ENCODE measurements around the gene MTHFSD.

MTHFSD gene

DNA sequence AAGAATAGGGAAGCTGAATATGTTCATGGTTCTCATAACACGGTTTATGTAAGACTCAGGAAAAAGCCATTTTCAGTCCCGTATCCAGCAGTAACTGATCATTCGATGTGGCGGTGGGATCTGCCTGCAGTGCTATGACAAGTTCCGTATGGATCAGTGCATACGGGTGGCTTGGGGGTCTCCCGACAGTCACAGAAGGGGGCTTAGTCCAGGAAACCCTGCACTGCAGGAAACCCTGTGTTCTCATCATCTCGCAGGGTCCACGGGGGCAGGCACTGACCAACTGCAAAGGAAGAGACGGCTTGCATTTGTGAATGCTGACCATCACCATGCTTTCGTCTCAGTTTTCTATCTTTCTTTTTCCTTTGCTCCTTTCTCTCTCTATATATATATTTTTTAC lies 7.7 kb downstream of the MTHFSD start:
- Histone ChIP-seq H2AFZ (ENCODE audit: low read depth, low read length) (no peak overlapping the region), H3K9me3 (ENCODE audit: insufficient read depth, low read length, severe bottlenecking) (no peaks in the 10 kb centered on the region), H3K4me3 (ENCODE audit: low read depth in 1 of 2, low read length in 2 of 2) (no peak overlapping the region), H3K79me2 (ENCODE audit: insufficient read depth, low read length) (no peaks in the 10 kb centered on the region), H3K4me2 (ENCODE audit: insufficient read depth, low read length) (no peak overlapping the region), H4K20me1 (ENCODE audit: insufficient read depth, low read length) (no peaks in the 10 kb centered on the region), H3K27ac (ENCODE audit: low read length) (no peak overlapping the region), H3K27me3 (ENCODE audit: insufficient read depth, low read length, poor library complexity) (no peaks in the 10 kb centered on the region), H3K4me1 (ENCODE audit: insufficient read depth, low read length) (no peaks in the 10 kb centered on the region), H3K36me3 (ENCODE audit: insufficient read depth, low read length) (peaks cover 50% of the 10 kb centered on the region), H3K9ac (ENCODE audit: low read depth, low read length) (no peak overlapping the region)
- DNase-seq, result no peak
- TF ChIP-seq, protein P1, sequence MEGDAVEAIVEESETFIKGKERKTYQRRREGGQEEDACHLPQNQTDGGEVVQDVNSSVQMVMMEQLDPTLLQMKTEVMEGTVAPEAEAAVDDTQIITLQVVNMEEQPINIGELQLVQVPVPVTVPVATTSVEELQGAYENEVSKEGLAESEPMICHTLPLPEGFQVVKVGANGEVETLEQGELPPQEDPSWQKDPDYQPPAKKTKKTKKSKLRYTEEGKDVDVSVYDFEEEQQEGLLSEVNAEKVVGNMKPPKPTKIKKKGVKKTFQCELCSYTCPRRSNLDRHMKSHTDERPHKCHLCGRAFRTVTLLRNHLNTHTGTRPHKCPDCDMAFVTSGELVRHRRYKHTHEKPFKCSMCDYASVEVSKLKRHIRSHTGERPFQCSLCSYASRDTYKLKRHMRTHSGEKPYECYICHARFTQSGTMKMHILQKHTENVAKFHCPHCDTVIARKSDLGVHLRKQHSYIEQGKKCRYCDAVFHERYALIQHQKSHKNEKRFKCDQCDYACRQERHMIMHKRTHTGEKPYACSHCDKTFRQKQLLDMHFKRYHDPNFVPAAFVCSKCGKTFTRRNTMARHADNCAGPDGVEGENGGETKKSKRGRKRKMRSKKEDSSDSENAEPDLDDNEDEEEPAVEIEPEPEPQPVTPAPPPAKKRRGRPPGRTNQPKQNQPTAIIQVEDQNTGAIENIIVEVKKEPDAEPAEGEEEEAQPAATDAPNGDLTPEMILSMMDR (IDR thresholded peaks at IDR 0.05; ENCODE audit: borderline replicate concordance, extremely low read depth, low read length, poor library complexity, severe bottlenecking), result no peak
- no peak for TF ChIP-seq EZH2 (IDR thresholded peaks at IDR 0.05; ENCODE audit: borderline replicate concordance, low read depth, low read length, severe bottlenecking)
- ATAC-seq (ENCODE audit: insufficient read depth, low read depth), result no peak

DNA sequence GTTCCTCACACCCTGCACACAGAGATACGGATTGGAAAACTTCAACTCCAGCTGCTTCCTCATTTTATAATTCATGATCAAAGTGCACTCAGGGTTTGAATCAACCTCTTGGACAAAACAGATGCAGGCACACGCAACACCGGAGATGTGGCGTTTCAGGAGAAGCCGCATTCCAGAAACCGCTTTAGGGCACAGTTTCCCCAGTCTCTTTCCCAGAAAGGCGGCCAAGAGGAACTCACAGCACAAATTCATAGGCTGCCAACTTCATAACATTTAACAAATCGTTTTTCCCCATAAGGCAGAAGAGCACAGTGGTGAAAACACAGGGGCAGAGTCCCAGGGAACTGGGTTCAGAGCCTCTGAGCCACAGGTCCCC lies 8.4 kb downstream of the MTHFSD start:
- ATAC-seq (ENCODE audit: insufficient read depth, low read depth) (no peak), DNase-seq (no peak)
- H3K4me2 ChIP-seq (ENCODE audit: insufficient read depth, low read length), result no peak overlapping the region
- peaks cover 51% of the 10 kb centered on the region for H3K36me3 ChIP-seq (ENCODE audit: insufficient read depth, low read length)
- H3K4me1 ChIP-seq (ENCODE audit: insufficient read depth, low read length), result no peaks in the 10 kb centered on the region
- H3K4me3 ChIP-seq (ENCODE audit: low read depth in 1 of 2, low read length in 2 of 2), result no peak overlapping the region
- H3K9ac ChIP-seq (ENCODE audit: low read depth, low read length), result no peak overlapping the region
- TF ChIP-seq, protein P1 (IDR thresholded peaks at IDR 0.05; ENCODE audit: borderline replicate concordance, extremely low read depth, low read length, poor library complexity, severe bottlenecking), result no peak
- TF ChIP-seq EZH2 (IDR thresholded peaks at IDR 0.05; ENCODE audit: borderline replicate concordance, low read depth, low read length, severe bottlenecking), result no peak
- H3K9me3 ChIP-seq (ENCODE audit: insufficient read depth, low read length, severe bottlenecking), result no peaks in the 10 kb centered on the region
- no peaks in the 10 kb centered on the region for H3K79me2 ChIP-seq (ENCODE audit: insufficient read depth, low read length)
- no peaks in the 10 kb centered on the region for H3K27me3 ChIP-seq (ENCODE audit: insufficient read depth, low read length, poor library complexity)
- H2AFZ ChIP-seq (ENCODE audit: low read depth, low read length), result no peak overlapping the region
- no peak overlapping the region for H3K27ac ChIP-seq (ENCODE audit: low read length)
- H4K20me1 ChIP-seq (ENCODE audit: insufficient read depth, low read length), result no peaks in the 10 kb centered on the region

DNA sequence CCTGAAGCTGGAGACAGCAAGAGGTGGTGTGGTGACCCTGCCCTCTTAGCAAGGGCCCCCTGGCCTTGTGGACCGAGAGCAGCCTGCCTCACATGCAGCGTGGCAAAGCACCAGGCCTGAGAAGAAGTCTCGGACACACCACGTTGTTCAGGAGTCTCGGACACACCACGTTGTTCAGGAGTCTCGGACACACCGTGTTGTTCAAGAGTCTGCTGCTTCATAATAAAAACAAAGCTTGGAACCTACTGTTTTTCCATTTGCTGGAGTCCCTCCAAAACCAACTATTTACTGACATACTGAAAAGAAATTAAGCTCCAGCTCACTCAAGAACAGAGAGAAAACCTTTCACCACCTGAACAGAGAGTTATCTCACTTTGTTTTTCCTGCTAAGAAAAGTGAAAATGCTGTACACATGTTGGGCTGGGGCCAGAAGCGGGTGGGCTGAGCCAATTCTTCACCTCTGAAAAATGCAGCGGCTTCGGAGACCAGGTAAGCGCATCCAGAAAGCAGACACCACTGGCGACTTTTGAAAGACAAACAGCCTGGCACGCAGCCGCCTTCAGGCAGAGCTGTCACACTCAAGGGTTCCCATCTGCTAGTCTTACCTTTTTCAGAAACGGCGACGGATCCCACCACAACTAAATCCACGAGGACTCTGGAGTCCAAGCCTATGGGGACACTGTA lies 8.9 kb downstream of the MTHFSD start:
- Histone ChIP-seq H3K9me3 (ENCODE audit: insufficient read depth, low read length, severe bottlenecking) (no peaks in the 10 kb centered on the region), H2AFZ (ENCODE audit: low read depth, low read length) (no peak overlapping the region), H3K9ac (ENCODE audit: low read depth, low read length) (no peak overlapping the region), H3K4me3 (ENCODE audit: low read depth in 1 of 2, low read length in 2 of 2) (no peak overlapping the region), H3K4me1 (ENCODE audit: insufficient read depth, low read length) (no peaks in the 10 kb centered on the region), H3K27me3 (ENCODE audit: insufficient read depth, low read length, poor library complexity) (no peaks in the 10 kb centered on the region), H3K4me2 (ENCODE audit: insufficient read depth, low read length) (no peak overlapping the region), H4K20me1 (ENCODE audit: insufficient read depth, low read length) (no peaks in the 10 kb centered on the region), H3K79me2 (ENCODE audit: insufficient read depth, low read length) (no peaks in the 10 kb centered on the region), H3K27ac (ENCODE audit: low read length) (no peak overlapping the region), H3K36me3 (ENCODE audit: insufficient read depth, low read length) (peaks cover 52% of the 10 kb centered on the region)
- no peak for TF ChIP-seq EZH2 (IDR thresholded peaks at IDR 0.05; ENCODE audit: borderline replicate concordance, low read depth, low read length, severe bottlenecking)
- TF ChIP-seq, protein P1 (IDR thresholded peaks at IDR 0.05; ENCODE audit: borderline replicate concordance, extremely low read depth, low read length, poor library complexity, severe bottlenecking), result no peak
- no peak for ATAC-seq (ENCODE audit: insufficient read depth, low read depth)
- no peak for DNase-seq

All from DND-41 (cell line).